Uterus (tissue), 2 donors: ENCODE data around the gene CRHR2.

Experiments used
- CTCF ChIP-seq, 4 experiments: fragments of 200-600 bp in 2 of 4; fragments of 450-650 bp in 2 of 4; sonication (generic) in 2 of 4; IDR thresholded peaks; one replicate each; pipeline ENCODE4 v1.5.1; 2016 to 2019; ENCODE audit warnings: antibody characterized with exemption in 4 of 4, mild to moderate bottlenecking in 2 of 4, moderate library complexity in 1 of 4
- POLR2A ChIP-seq, 2 donors: fragments of 450-650 bp; IDR thresholded peaks; one replicate each; pipeline ENCODE4 v1.6.1; 2016; ENCODE audit warnings: antibody characterized with exemption in 2 of 2, mild to moderate bottlenecking in 1 of 2, moderate library complexity in 1 of 2

- no peak for TF ChIP-seq CTCF (IDR thresholded peaks at IDR 0.05)
- TF ChIP-seq POLR2A (IDR thresholded peaks at IDR 0.05), result no peak
Observed at GRCh38 chr7:30658479-30659074, 23.7 kb downstream of the CRHR2 start.
